B cell (primary cell): ENCODE results near the gene VPS41. TPM values are rescaled to one million over a fixed set of nuclear protein-coding genes. Genes with fewer than 3 reads are reported as not detected.

Experiments
- ATAC-seq: fragments of 200-7000 bp; cut with Tn5 transposase; one replicate; pipeline ENCODE4 v1.10.0; 2021; ENCODE audit warnings: low read depth, mild to moderate bottlenecking, moderate number of reproducible peaks, moderate library complexity
- CTCF ChIA-PET: fragments of 350-600 bp; sonication (Branson Sonifier 250); formaldehyde crosslinking; loops from one replicate; lab custom pipeline; 2021; ENCODE audit warnings: antibody characterized with exemption, inconsistent platforms; lab: Charles Lee
- POLR2A ChIA-PET: fragments of 350-600 bp; sonication (Branson Sonifier 250); formaldehyde crosslinking; loops from one replicate; lab custom pipeline; 2021; ENCODE audit warnings: antibody characterized with exemption; lab: Charles Lee
- DNase-seq: peaks from one replicate; pipeline ENCODE4 v3.0.0; 2013
- H2AFZ ChIP-seq: 2 replicates; pipeline ENCODE4 v1.6.1; 2012; ENCODE audit warnings: mild to moderate bottlenecking, low read depth, low read length; ENCODE audit not compliant: insufficient read depth, poor library complexity, severe bottlenecking
- H3K27ac ChIP-seq, 2 donors: 1 replicate in 1 of 2; 2 replicates in 1 of 2; pipeline ENCODE4 v1.5.1; 2012 to 2013; ENCODE audit warnings: low read length in 2 of 2, mild to moderate bottlenecking in 2 of 2, moderate library complexity in 1 of 2
- H3K27me3 ChIP-seq, 4 experiments: fragments of 200-600 bp in 1 of 4; sonication (generic) in 1 of 4; replicated peaks in 1 of 4; 1 replicate in 2 of 4; 2 replicates in 2 of 4; pipeline versions ENCODE4 v1.6.1 to v1.7.0; 2013 to 2016; ENCODE audit warnings: low read length in 3 of 4, mild to moderate bottlenecking in 2 of 4, mixed read lengths in 1 of 4, moderate library complexity in 1 of 4; ENCODE audit not compliant: insufficient read depth in 4 of 4, control insufficient read depth in 3 of 4; ENCODE audit errors: control extremely low read depth in 1 of 4
- H3K36me3 ChIP-seq, 2 experiments: replicated peaks in 1 of 2; 1 replicate in 1 of 2; 2 replicates in 1 of 2; pipeline versions ENCODE4 v1.6.1 to v1.7.1; 2013; ENCODE audit warnings: low read length in 1 of 2; ENCODE audit not compliant: insufficient read depth in 2 of 2, control insufficient read depth in 1 of 2; ENCODE audit errors: control extremely low read depth in 1 of 2, extremely low read depth in 1 of 2
- H3K4me1 ChIP-seq, 2 donors: fragments of 200-600 bp in 1 of 2; sonication (generic) in 1 of 2; 1 replicate in 1 of 2; 2 replicates in 1 of 2; pipeline versions ENCODE4 v1.5.1 to v1.6.1; 2013 to 2017; ENCODE audit warnings: low read length in 2 of 2; ENCODE audit not compliant: control insufficient read depth in 2 of 2, insufficient read depth in 2 of 2
- H3K4me2 ChIP-seq: replicated peaks from 2 replicates; pipeline ENCODE3; 2012; ENCODE audit warnings: mild to moderate bottlenecking, low read depth, low read length; ENCODE audit not compliant: poor library complexity, severe bottlenecking
- H3K4me3 ChIP-seq, 5 experiments: fragments of 200-600 bp in 1 of 5; sonication (generic) in 1 of 5; 1 replicate in 3 of 5; 2 replicates in 2 of 5; pipeline versions ENCODE4 v1.5.1 to v1.7.0; 2011 to 2016; ENCODE audit warnings: low read length in 4 of 5, mild to moderate bottlenecking in 4 of 5, low read depth in 2 of 5, control low read depth in 1 of 5, moderate library complexity in 1 of 5; ENCODE audit not compliant: insufficient read depth in 1 of 5; ENCODE audit errors: control extremely low read depth in 1 of 5, extremely low read depth in 1 of 5
- H3K79me2 ChIP-seq: fragments of 200-600 bp; sonication (generic); one replicate; pipeline ENCODE4 v1.6.0; 2016; ENCODE audit warnings: low read length; ENCODE audit not compliant: control insufficient read depth, insufficient read depth
- H3K9ac ChIP-seq: fragments of 200-600 bp; sonication (generic); 2 replicates; pipeline ENCODE4 v1.6.1; 2017; ENCODE audit warnings: mild to moderate bottlenecking, low read length, moderate library complexity
- H3K9me3 ChIP-seq, 3 donors: one replicate each; pipeline versions ENCODE4 v1.6.1 to v1.7.1; 2013; ENCODE audit warnings: low read length in 2 of 3; ENCODE audit not compliant: control insufficient read depth in 2 of 3, insufficient read depth in 1 of 3; ENCODE audit errors: control extremely low read depth in 1 of 3
- H4K20me1 ChIP-seq: 2 replicates; pipeline ENCODE4 v1.6.0; 2012; ENCODE audit warnings: mild to moderate bottlenecking, low read length; ENCODE audit not compliant: insufficient read depth, control insufficient read depth, poor library complexity, severe bottlenecking
- H3K27ac Mint-ChIP-seq: one replicate; pipeline ENCODE4 v1.8.0; 2021; ENCODE audit warnings: mixed read lengths
- H3K27me3 Mint-ChIP-seq: one replicate; pipeline ENCODE4 v1.8.0; 2021; ENCODE audit warnings: mixed read lengths
- H3K4me1 Mint-ChIP-seq: one replicate; pipeline ENCODE4 v1.8.0; 2021; ENCODE audit warnings: mixed read lengths
- H3K4me3 Mint-ChIP-seq: one replicate; pipeline ENCODE4 v1.8.0; 2021; ENCODE audit warnings: mixed read lengths
- H3K9me3 Mint-ChIP-seq: one replicate; pipeline ENCODE4 v1.8.0; 2022; ENCODE audit warnings: mixed read lengths; ENCODE audit not compliant: insufficient read depth
- CTCF ChIP-seq: fragments of 200-600 bp; IDR thresholded peaks from one replicate; pipeline ENCODE4 v1.8.0; 2022; ENCODE audit warnings: antibody characterized with exemption, mild to moderate bottlenecking
- EZH2 ChIP-seq: IDR thresholded peaks from 2 replicates; pipeline ENCODE4 v1.6.1; 2012; ENCODE audit warnings: borderline replicate concordance, low read depth, mild to moderate bottlenecking, moderate library complexity, low read length; ENCODE audit not compliant: insufficient read depth, poor library complexity, severe bottlenecking
- WGBS: methylation state at CpG from one replicate; pipeline ENCODE4 v1.1.5; 2013; ENCODE audit warnings: missing lambda C conversion rate; ENCODE audit not compliant: insufficient coverage; 5-methylcytosine and 5-hydroxymethylcytosine counted together
- intact Hi-C: fragments of 100-400 bp; cut with micrococcal nuclease; formaldehyde crosslinking; loops from one replicate; pipeline ENCODE4 v1.10.0; 2022
- polyA plus RNA-seq: library from polyadenylated mRNA; depleted of rRNA; stranded (reverse); fragments of >200 nt; gene quantifications from 2 replicates; pipeline ENCODE4 v1.2.3, GENCODE V29; 2012
- total RNA-seq, 2 donors: library from RNA; stranded (reverse); fragments of 120-200 nt in 1 of 2; gene quantifications; 1 replicate in 1 of 2; 2 replicates in 1 of 2; pipeline versions ENCODE4 v1.2.3 to v1.2.4, GENCODE V29; 2013 to 2022

The VPS41 gene
- total and polyA plus RNA-seq, 2 donors (not counting 1 experiment from before 2014, with no cell fraction given) = 9.3 to 114 TPM

- Mint-ChIP-seq H3K27ac (no peak overlapping the region), H3K9me3 (no peaks in the 10 kb centered on the region), H3K27me3 (no peaks in the 10 kb centered on the region), H3K4me1 (peaks cover 32% of the 10 kb centered on the region), H3K4me3 (no peak overlapping the region)
- Histone ChIP-seq H3K79me2 (peaks cover 26% of the 10 kb centered on the region), H3K9me3 (peaks cover 0 to 2% (median 0%) of the 10 kb centered on the region in 3 donors), H3K27me3 (no peaks in the 10 kb centered on the region), H3K9ac (no peak overlapping the region), H3K4me3 (no peak overlapping the region), H3K4me2 (no peak overlapping the region), H3K36me3 (peaks cover 3 to 4% of the 10 kb centered on the region in 2 experiments), H2AFZ (no peak overlapping the region), H3K4me1 (peaks cover 0 to 4% of the 10 kb centered on the region in 2 donors), H4K20me1 (peaks cover 12% of the 10 kb centered on the region), H3K27ac (no peak overlapping the region)
- intact Hi-C loops = no loop called here
- POLR2A ChIA-PET = no interaction called here
- CTCF ChIA-PET = interaction anchor here (0.6 kb wide), 1 partner anchor 134 kb away, joined by 3 read pairs; no protein-coding TSS in a partner anchor
- TF ChIP-seq CTCF (no peak), EZH2 (no peak)
- WGBS = 100% methylated on average over 1 of the region's 2 CpGs
- no peak for ATAC-seq
- DNase-seq = no peak
Measured at GRCh38 chr7:38840736-38841460, 68.1 kb downstream of the VPS41 start.

- TF ChIP-seq CTCF (no peak), EZH2 (no peak)
- H3K4me2 ChIP-seq = no peak overlapping the region
- peaks cover 5% of the 10 kb centered on the region for H4K20me1 ChIP-seq
- POLR2A ChIA-PET = no interaction called here
- no peak overlapping the region for H3K4me3 ChIP-seq
- H3K36me3 ChIP-seq = peaks cover 2 to 3% of the 10 kb centered on the region in 2 experiments
- intact Hi-C loops = no loop called here
- no peaks in the 10 kb centered on the region for H3K27me3 ChIP-seq
- no peak overlapping the region for H3K27ac Mint-ChIP-seq
- H3K9me3 Mint-ChIP-seq = no peaks in the 10 kb centered on the region
- DNase-seq (no peak), ATAC-seq (no peak)
- H2AFZ ChIP-seq = no peak overlapping the region
- H3K27me3 Mint-ChIP-seq = no peaks in the 10 kb centered on the region
- CTCF ChIA-PET = no interaction called here
- H3K27ac ChIP-seq = no peak overlapping the region
- H3K79me2 ChIP-seq = peaks cover 26% of the 10 kb centered on the region
- H3K9ac ChIP-seq = no peak overlapping the region
- WGBS = 91% methylated on average over 3 of the region's 5 CpGs
- H3K4me3 Mint-ChIP-seq = no peak overlapping the region
- peaks cover 32% of the 10 kb centered on the region for H3K4me1 Mint-ChIP-seq
- peaks cover 0 to 4% of the 10 kb centered on the region in 2 donors for H3K4me1 ChIP-seq
- peaks cover 0 to 2% (median 0%) of the 10 kb centered on the region in 3 donors for H3K9me3 ChIP-seq
Measured at GRCh38 chr7:38839851-38840250, 69.1 kb downstream of the VPS41 start.
